Osteoblast (primary cell): ENCODE measurements around the gene CTSE. TPM values are rescaled to one million over a fixed set of nuclear protein-coding genes. Genes with fewer than 3 reads are reported as not detected.

Source experiments
- DNase-seq: peaks from one replicate; pipeline ENCODE4 v3.0.0; 2011; ENCODE audit warnings: low spot score, mixed read lengths; ENCODE audit not compliant: insufficient read length; ENCODE audit errors: missing footprints
- H2AFZ ChIP-seq: 2 replicates; pipeline ENCODE4 v1.6.0; 2011; ENCODE audit warnings: mild to moderate bottlenecking, low read length
- H3K27ac ChIP-seq: 2 replicates; pipeline ENCODE4 v1.5.1; 2011; ENCODE audit warnings: mild to moderate bottlenecking, low read depth, low read length, moderate library complexity
- H3K27me3 ChIP-seq: 2 replicates; pipeline ENCODE4 v1.6.0; 2012; ENCODE audit warnings: mild to moderate bottlenecking, control low read depth, inconsistent platforms, low read length, moderate library complexity; ENCODE audit not compliant: insufficient read depth
- H3K36me3 ChIP-seq: 2 replicates; pipeline ENCODE4 v1.5.1; 2011; ENCODE audit warnings: mild to moderate bottlenecking, low read length, control low read depth, moderate library complexity; ENCODE audit not compliant: insufficient read depth
- H3K4me1 ChIP-seq: 2 replicates; pipeline ENCODE4 v1.5.1; 2011; ENCODE audit warnings: mild to moderate bottlenecking, low read length, control low read depth, moderate library complexity; ENCODE audit not compliant: insufficient read depth
- H3K4me2 ChIP-seq: 2 replicates; pipeline ENCODE4 v1.6.0; 2011; ENCODE audit warnings: mild to moderate bottlenecking, low read length; ENCODE audit not compliant: insufficient read depth
- H3K4me3 ChIP-seq: fragments of 200-600 bp; sonication (generic); 3 replicates; pipeline ENCODE4 v1.5.1; 2012; ENCODE audit warnings: mild to moderate bottlenecking, low read length, inconsistent platforms; ENCODE audit not compliant: insufficient read depth
- H3K79me2 ChIP-seq: 2 replicates; pipeline ENCODE4 v1.6.0; 2012; ENCODE audit warnings: mild to moderate bottlenecking, low read length, control low read depth, inconsistent platforms; ENCODE audit not compliant: insufficient read depth
- H3K9me3 ChIP-seq: 2 replicates; pipeline ENCODE4 v1.5.1; 2011; ENCODE audit warnings: low read depth, low read length, control low read depth
- H4K20me1 ChIP-seq: 2 replicates; pipeline ENCODE4 v1.6.0; 2012; ENCODE audit warnings: mild to moderate bottlenecking, low read length, control low read depth; ENCODE audit not compliant: insufficient read depth
- total RNA-seq: library from RNA; depleted of rRNA; stranded (reverse); fragments of >200 nt; gene quantifications from 2 replicates; pipeline ENCODE4 v1.2.3, GENCODE V29; 2012
- TF ChIP-seq, protein P1 (sequence below): IDR thresholded peaks from 2 replicates; pipeline ENCODE4 v1.5.1; 2011; ENCODE audit warnings: mild to moderate bottlenecking, low read depth, low read length, moderate library complexity; ENCODE audit errors: extremely low read depth

The CTSE gene
- total RNA-seq, 1 donor, result not detected

DNA sequence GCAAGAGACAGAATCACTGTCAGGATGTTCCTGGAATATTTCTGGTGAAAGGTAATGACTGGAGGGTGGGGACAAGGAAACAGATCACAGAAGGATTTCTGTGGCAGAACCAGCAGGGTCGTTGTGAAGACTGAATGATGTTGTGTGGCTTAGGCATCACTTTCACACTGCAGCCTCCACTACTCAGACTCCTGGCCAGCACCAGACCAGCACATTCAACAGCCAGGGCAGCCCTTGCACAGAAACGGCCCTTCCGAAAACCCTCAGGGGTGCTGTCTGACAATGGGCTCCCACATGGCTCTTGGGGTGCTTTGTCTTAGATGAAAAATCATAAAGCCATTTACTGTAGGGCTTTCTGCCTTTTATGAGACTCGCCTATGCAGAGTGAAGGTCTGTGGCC, 16.7 kb downstream of the CTSE start:
- Histone ChIP-seq H3K4me3 (no peak overlapping the region), H2AFZ (no peak overlapping the region), H3K9me3 (no peaks in the 10 kb centered on the region), H3K4me2 (no peak overlapping the region), H3K79me2 (peaks cover 4% of the 10 kb centered on the region), H3K36me3 (no peaks in the 10 kb centered on the region), H3K27me3 (no peaks in the 10 kb centered on the region), H3K4me1 (peaks cover 20% of the 10 kb centered on the region), H3K27ac (no peak overlapping the region), H4K20me1 (no peaks in the 10 kb centered on the region)
- TF ChIP-seq, protein P1, sequence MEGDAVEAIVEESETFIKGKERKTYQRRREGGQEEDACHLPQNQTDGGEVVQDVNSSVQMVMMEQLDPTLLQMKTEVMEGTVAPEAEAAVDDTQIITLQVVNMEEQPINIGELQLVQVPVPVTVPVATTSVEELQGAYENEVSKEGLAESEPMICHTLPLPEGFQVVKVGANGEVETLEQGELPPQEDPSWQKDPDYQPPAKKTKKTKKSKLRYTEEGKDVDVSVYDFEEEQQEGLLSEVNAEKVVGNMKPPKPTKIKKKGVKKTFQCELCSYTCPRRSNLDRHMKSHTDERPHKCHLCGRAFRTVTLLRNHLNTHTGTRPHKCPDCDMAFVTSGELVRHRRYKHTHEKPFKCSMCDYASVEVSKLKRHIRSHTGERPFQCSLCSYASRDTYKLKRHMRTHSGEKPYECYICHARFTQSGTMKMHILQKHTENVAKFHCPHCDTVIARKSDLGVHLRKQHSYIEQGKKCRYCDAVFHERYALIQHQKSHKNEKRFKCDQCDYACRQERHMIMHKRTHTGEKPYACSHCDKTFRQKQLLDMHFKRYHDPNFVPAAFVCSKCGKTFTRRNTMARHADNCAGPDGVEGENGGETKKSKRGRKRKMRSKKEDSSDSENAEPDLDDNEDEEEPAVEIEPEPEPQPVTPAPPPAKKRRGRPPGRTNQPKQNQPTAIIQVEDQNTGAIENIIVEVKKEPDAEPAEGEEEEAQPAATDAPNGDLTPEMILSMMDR, result no peak
- no peak for DNase-seq

GRCh38 chr1:206005778-206006180, 17.9 kb downstream of the CTSE start:
- Histone ChIP-seq H3K4me1 (peaks cover 29% of the 10 kb centered on the region), H3K27me3 (no peaks in the 10 kb centered on the region), H4K20me1 (no peaks in the 10 kb centered on the region), H3K9me3 (no peaks in the 10 kb centered on the region), H3K27ac (no peak overlapping the region), H3K4me3 (no peak overlapping the region), H2AFZ (no peak overlapping the region), H3K4me2 (no peak overlapping the region), H3K36me3 (no peaks in the 10 kb centered on the region), H3K79me2 (peaks cover 5% of the 10 kb centered on the region)
- DNase-seq, result no peak
- TF ChIP-seq, protein P1, result no peak

DNA sequence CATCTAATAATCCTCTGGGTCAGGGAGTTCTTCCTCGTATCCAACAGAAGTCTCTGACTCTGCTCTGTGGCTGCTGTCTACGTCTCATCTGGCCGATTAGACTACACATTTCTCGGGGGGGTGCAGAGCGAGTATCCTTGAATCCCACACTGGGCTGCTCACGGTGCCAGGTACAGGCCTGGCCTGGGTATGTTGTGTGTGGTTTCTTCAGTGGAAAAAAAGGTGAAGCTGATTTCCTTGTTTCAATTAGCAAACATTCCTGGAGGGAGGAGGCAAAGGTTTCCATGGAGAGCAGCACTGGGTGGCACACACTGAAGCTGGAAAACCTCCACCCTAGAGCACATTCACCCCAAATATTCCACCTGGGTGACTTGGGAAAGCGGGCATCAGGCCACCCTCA, 18.5 kb downstream of the CTSE start:
- H3K4me1 ChIP-seq, result peaks cover 34% of the 10 kb centered on the region
- TF ChIP-seq, protein P1, result no peak
- no peak overlapping the region for H2AFZ ChIP-seq
- peaks cover 5% of the 10 kb centered on the region for H3K79me2 ChIP-seq
- H3K4me3 ChIP-seq, result no peak overlapping the region
- DNase-seq, result no peak
- no peak overlapping the region for H3K4me2 ChIP-seq
- H3K27ac ChIP-seq, result no peak overlapping the region
- H4K20me1 ChIP-seq, result no peaks in the 10 kb centered on the region
- no peaks in the 10 kb centered on the region for H3K9me3 ChIP-seq
- H3K36me3 ChIP-seq, result no peaks in the 10 kb centered on the region
- no peaks in the 10 kb centered on the region for H3K27me3 ChIP-seq

- DNase-seq, result no peak
Observed at GRCh38 chr1:206004826-206005225, 18.9 kb downstream of the CTSE start.

More at GRCh38 chr1:206004826-206005225, 18.9 kb downstream of the CTSE start:
- TF ChIP-seq, protein P1, result no peak
- Histone ChIP-seq H2AFZ (no peak overlapping the region), H3K27ac (no peak overlapping the region), H4K20me1 (no peaks in the 10 kb centered on the region), H3K79me2 (peaks cover 7% of the 10 kb centered on the region), H3K36me3 (no peaks in the 10 kb centered on the region), H3K27me3 (no peaks in the 10 kb centered on the region), H3K9me3 (no peaks in the 10 kb centered on the region), H3K4me3 (no peak overlapping the region), H3K4me1 (peaks cover 35% of the 10 kb centered on the region), H3K4me2 (no peak overlapping the region)
